Effector memory CD4-positive, alpha-beta T cell (primary cell): ENCODE measurements around the gene CTBP2.

Experiments used
- DNase-seq, 3 donors: peaks; one replicate each; pipeline ENCODE4 v3.0.0-alpha.2; 2020
- H3K27ac ChIP-seq: 2 replicates; pipeline ENCODE4 v1.7.0; 2013; ENCODE audit warnings: mild to moderate bottlenecking, low read length, moderate library complexity; ENCODE audit not compliant: insufficient read depth, poor library complexity, severe bottlenecking
- H3K27me3 ChIP-seq: replicated peaks from 2 replicates; pipeline ENCODE4 v1.7.0; 2013; ENCODE audit warnings: mild to moderate bottlenecking, low read length; ENCODE audit not compliant: insufficient read depth, control insufficient read depth, poor library complexity, severe bottlenecking
- H3K36me3 ChIP-seq: 2 replicates; pipeline ENCODE4 v1.7.0; 2013; ENCODE audit warnings: mild to moderate bottlenecking, low read length, moderate library complexity; ENCODE audit not compliant: control insufficient read depth, insufficient read depth
- H3K4me1 ChIP-seq: 2 replicates; pipeline ENCODE4 v1.7.0; 2013; ENCODE audit warnings: low read length, mild to moderate bottlenecking; ENCODE audit not compliant: control insufficient read depth, insufficient read depth, poor library complexity, severe bottlenecking
- H3K4me3 ChIP-seq: 2 replicates; pipeline ENCODE4 v1.7.0; 2013; ENCODE audit warnings: low read length, low read depth, mild to moderate bottlenecking; ENCODE audit not compliant: insufficient read depth, poor library complexity, severe bottlenecking
- H3K9me3 ChIP-seq: 2 replicates; pipeline ENCODE4 v1.7.0; 2013; ENCODE audit warnings: mild to moderate bottlenecking, low read length, moderate library complexity; ENCODE audit not compliant: control insufficient read depth

The CTBP2 gene

GRCh38 chr10:125144693-125145623 is 15.4 kb downstream of the CTBP2 start:
- DNase-seq = no peak
- Histone ChIP-seq H3K9me3 (no peaks in the 10 kb centered on the region), H3K27ac (no peak overlapping the region), H3K36me3 (no peaks in the 10 kb centered on the region), H3K4me3 (no peak overlapping the region), H3K27me3 (no peaks in the 10 kb centered on the region), H3K4me1 (no peaks in the 10 kb centered on the region)

- H3K4me3 ChIP-seq = no peak overlapping the region
- H3K27ac ChIP-seq = no peak overlapping the region
- DNase-seq = no peak
- no peaks in the 10 kb centered on the region for H3K36me3 ChIP-seq
- H3K4me1 ChIP-seq = no peaks in the 10 kb centered on the region
- no peaks in the 10 kb centered on the region for H3K27me3 ChIP-seq
- no peaks in the 10 kb centered on the region for H3K9me3 ChIP-seq
Measured at GRCh38 chr10:125144206-125144605, 16.2 kb downstream of the CTBP2 start.

GRCh38 chr10:125142946-125143345 is 17.4 kb downstream of the CTBP2 start:
- no peak overlapping the region for H3K4me3 ChIP-seq
- no peak overlapping the region for H3K27ac ChIP-seq
- H3K4me1 ChIP-seq = no peaks in the 10 kb centered on the region
- DNase-seq = no peak
- H3K36me3 ChIP-seq = no peaks in the 10 kb centered on the region
- H3K9me3 ChIP-seq = no peaks in the 10 kb centered on the region
- no peaks in the 10 kb centered on the region for H3K27me3 ChIP-seq

- Histone ChIP-seq H3K9me3 (no peaks in the 10 kb centered on the region), H3K27ac (no peak overlapping the region), H3K4me1 (no peaks in the 10 kb centered on the region), H3K27me3 (no peaks in the 10 kb centered on the region), H3K36me3 (no peaks in the 10 kb centered on the region), H3K4me3 (no peak overlapping the region)
- DNase-seq = no peak
Measured at GRCh38 chr10:125141860-125142484, 18.4 kb downstream of the CTBP2 start.

GRCh38 chr10:125141150-125141859 is 19.1 kb downstream of the CTBP2 start:
- no peaks in the 10 kb centered on the region for H3K9me3 ChIP-seq
- H3K4me3 ChIP-seq = no peak overlapping the region
- no peak overlapping the region for H3K27ac ChIP-seq
- no peaks in the 10 kb centered on the region for H3K27me3 ChIP-seq
- DNase-seq = no peak
- no peaks in the 10 kb centered on the region for H3K4me1 ChIP-seq
- H3K36me3 ChIP-seq = no peaks in the 10 kb centered on the region

GRCh38 chr10:125140151-125140550 is 20.2 kb downstream of the CTBP2 start:
- no peaks in the 10 kb centered on the region for H3K27me3 ChIP-seq
- H3K9me3 ChIP-seq = no peaks in the 10 kb centered on the region
- no peaks in the 10 kb centered on the region for H3K36me3 ChIP-seq
- no peak for DNase-seq
- no peak overlapping the region for H3K4me3 ChIP-seq
- H3K4me1 ChIP-seq = no peaks in the 10 kb centered on the region
- H3K27ac ChIP-seq = no peak overlapping the region

- no peak for DNase-seq
- no peaks in the 10 kb centered on the region for H3K27me3 ChIP-seq
- no peak overlapping the region for H3K4me3 ChIP-seq
- no peaks in the 10 kb centered on the region for H3K9me3 ChIP-seq
- H3K36me3 ChIP-seq = no peaks in the 10 kb centered on the region
- H3K27ac ChIP-seq = no peak overlapping the region
- H3K4me1 ChIP-seq = no peaks in the 10 kb centered on the region
Measured at GRCh38 chr10:125137601-125138438, 22.5 kb downstream of the CTBP2 start.

GRCh38 chr10:125136087-125136486 is 24.3 kb downstream of the CTBP2 start:
- no peaks in the 10 kb centered on the region for H3K4me1 ChIP-seq
- H3K36me3 ChIP-seq = no peaks in the 10 kb centered on the region
- H3K9me3 ChIP-seq = no peaks in the 10 kb centered on the region
- H3K27me3 ChIP-seq = no peaks in the 10 kb centered on the region
- no peak for DNase-seq
- H3K27ac ChIP-seq = no peak overlapping the region
- no peak overlapping the region for H3K4me3 ChIP-seq

GRCh38 chr10:125135771-125136035 is 24.7 kb downstream of the CTBP2 start:
- DNase-seq = no peak
- Histone ChIP-seq H3K36me3 (no peaks in the 10 kb centered on the region), H3K4me1 (no peaks in the 10 kb centered on the region), H3K4me3 (no peak overlapping the region), H3K27me3 (no peaks in the 10 kb centered on the region), H3K27ac (no peak overlapping the region), H3K9me3 (no peaks in the 10 kb centered on the region)
